Body of pancreas (tissue), 4 donors: ENCODE data around the gene SLC41A3. TPM values are rescaled to one million over a fixed set of nuclear protein-coding genes. Genes with fewer than 3 reads are reported as not detected.
"Not testable (repeated sequence)": the region's sequence is repeated elsewhere in the genome, so short reads cannot be mapped to it uniquely, and the experiment has no call there.

Source experiments
- ATAC-seq: fragments of 150-250 bp; one replicate; pipeline ENCODE4 v1.9.1; 2016
- DNase-seq, 4 donors: peaks; one replicate each; pipeline ENCODE4 v3.0.0-alpha.2; 2019
- H3K27ac ChIP-seq, 4 donors: fragments of 200-600 bp; sonication (generic); 1 replicate in 3 of 4; 2 replicates in 1 of 4; pipeline versions ENCODE4 v1.5.1 to v1.6.1; 2016 to 2019; ENCODE audit warnings: mild to moderate bottlenecking in 1 of 4, mixed read lengths in 1 of 4, moderate library complexity in 1 of 4
- H3K27me3 ChIP-seq, 2 donors: fragments of 200-600 bp; sonication (generic); one replicate each; pipeline ENCODE4 v1.6.0; 2016; ENCODE audit warnings: mild to moderate bottlenecking in 1 of 2
- H3K36me3 ChIP-seq, 2 donors: fragments of 200-600 bp; sonication (generic); replicated peaks in 1 of 2; 2 replicates each; pipeline ENCODE4 v1.5.1; 2016; ENCODE audit warnings: low read depth in 2 of 2; ENCODE audit not compliant: insufficient read depth in 1 of 2
- H3K4me1 ChIP-seq: fragments of 200-600 bp; sonication (generic); one replicate; pipeline ENCODE4 v1.6.0; 2016
- H3K4me3 ChIP-seq, 2 donors: fragments of 200-600 bp; sonication (generic); 1 replicate in 1 of 2; 2 replicates in 1 of 2; pipeline ENCODE4 v1.5.1; 2016 to 2019
- H3K9me3 ChIP-seq, 3 donors: fragments of 200-600 bp; sonication (generic); 1 replicate in 2 of 3; 2 replicates in 1 of 3; pipeline ENCODE4 v1.5.1; 2016
- POLR2A ChIP-seq, 3 donors: fragments of 450-650 bp; IDR thresholded peaks; one replicate each; pipeline ENCODE4 v1.6.1; 2016; ENCODE audit warnings: antibody characterized with exemption in 3 of 3, mild to moderate bottlenecking in 2 of 3
- WGBS, 2 donors: methylation state at CpG; one replicate each; pipeline ENCODE4 v1.1.5; 2017; 5-methylcytosine and 5-hydroxymethylcytosine counted together
- intact Hi-C: fragments of 100-400 bp; cut with DNase I; formaldehyde crosslinking; loops from one replicate; pipeline ENCODE4 v1.15.1; 2023
- total RNA-seq, 2 donors: library from RNA; depleted of rRNA; stranded (reverse); fragments of >200 nt; gene quantifications; one replicate each; pipeline ENCODE4 v1.1.0, GENCODE V29; 2016
- TF ChIP-seq, protein P1 (sequence below), 7 experiments: fragments of 450-650 bp in 4 of 7; fragments of 200-600 bp in 3 of 7; sonication (generic) in 3 of 7; IDR thresholded peaks; one replicate each; pipeline ENCODE4 v1.5.1; 2016 to 2019; ENCODE audit warnings: antibody characterized with exemption in 7 of 7

Gene SLC41A3
- total RNA-seq, 2 donors from 2014 or later = 27.4 to 41.0 TPM

DNA sequence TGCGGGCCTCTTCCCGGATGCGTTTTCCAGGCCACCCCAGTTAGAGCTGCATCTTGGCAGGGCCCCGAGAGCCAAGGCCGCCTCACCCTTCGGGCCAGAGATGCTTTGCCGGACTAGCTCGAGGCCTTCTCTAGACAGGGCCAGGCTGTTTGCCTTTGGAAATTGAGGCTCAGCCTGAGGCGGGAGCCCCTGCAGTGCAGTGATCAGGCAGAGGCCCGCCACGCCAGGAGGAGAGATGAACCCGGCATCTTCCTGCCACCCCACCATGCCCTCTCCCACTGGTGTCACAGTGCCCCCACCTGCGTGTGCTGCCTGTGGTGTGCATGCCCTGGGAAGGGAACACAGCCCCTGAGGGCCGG is 123.9 kb downstream of the SLC41A3 start:
- 89 to 94% methylated on average over 3 to 14 of the region's 14 CpGs for WGBS, 2 donors
- no peaks in the 10 kb centered on the region for H3K27me3 ChIP-seq
- DNase-seq = no peak

DNA sequence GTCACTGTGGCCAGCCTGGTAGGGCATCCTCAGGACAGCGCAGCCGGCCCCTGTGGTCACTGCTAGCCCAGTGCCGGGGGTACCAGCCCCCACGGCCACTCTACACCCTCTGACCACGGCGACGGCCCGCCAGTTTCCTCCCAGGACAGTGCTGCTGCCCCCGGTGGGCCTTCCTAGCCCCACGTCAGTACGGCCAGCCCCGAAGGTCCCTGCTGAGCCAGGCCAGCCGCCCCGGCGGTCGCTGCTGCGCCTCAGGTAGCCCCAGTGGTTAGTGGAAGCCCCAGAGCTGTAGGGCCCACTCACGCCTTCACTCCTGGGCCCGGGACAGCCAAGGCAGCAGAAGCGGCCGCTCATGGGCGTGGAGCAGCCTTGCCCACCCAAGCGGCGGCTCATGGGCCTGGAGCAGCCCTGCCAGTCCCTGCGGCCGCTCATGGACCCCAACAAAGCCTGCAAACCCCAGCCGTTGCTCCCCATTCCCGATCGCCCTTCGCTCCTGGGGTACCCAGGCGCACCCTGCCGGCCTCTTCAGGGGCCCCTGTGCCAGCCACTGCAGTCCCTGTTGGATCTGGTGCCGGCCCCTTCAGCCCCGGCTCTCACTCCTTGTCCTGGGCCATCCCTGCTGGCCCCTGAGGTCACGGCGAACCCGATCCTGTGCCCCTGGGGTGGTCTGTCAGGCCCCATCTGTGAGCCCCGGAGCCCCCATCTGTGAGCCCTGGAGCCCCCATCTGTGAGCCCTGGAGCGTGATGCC is 124.4 kb downstream of the SLC41A3 start:
- Histone ChIP-seq H3K27me3 (no peaks in the 10 kb centered on the region), H3K4me1 (no peaks in the 10 kb centered on the region), H3K4me3 (no peak overlapping the region), H3K27ac (no peak overlapping the region), H3K36me3 (no peaks in the 10 kb centered on the region), H3K9me3 (no peaks in the 10 kb centered on the region)
- intact Hi-C loops = no loop called here
- TF ChIP-seq, protein P1, sequence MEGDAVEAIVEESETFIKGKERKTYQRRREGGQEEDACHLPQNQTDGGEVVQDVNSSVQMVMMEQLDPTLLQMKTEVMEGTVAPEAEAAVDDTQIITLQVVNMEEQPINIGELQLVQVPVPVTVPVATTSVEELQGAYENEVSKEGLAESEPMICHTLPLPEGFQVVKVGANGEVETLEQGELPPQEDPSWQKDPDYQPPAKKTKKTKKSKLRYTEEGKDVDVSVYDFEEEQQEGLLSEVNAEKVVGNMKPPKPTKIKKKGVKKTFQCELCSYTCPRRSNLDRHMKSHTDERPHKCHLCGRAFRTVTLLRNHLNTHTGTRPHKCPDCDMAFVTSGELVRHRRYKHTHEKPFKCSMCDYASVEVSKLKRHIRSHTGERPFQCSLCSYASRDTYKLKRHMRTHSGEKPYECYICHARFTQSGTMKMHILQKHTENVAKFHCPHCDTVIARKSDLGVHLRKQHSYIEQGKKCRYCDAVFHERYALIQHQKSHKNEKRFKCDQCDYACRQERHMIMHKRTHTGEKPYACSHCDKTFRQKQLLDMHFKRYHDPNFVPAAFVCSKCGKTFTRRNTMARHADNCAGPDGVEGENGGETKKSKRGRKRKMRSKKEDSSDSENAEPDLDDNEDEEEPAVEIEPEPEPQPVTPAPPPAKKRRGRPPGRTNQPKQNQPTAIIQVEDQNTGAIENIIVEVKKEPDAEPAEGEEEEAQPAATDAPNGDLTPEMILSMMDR (IDR thresholded peaks at IDR 0.05) = no peak
- TF ChIP-seq POLR2A (IDR thresholded peaks at IDR 0.05) = no peak
- 91% methylated on average over 19 to 37 of the region's 39 CpGs for WGBS, 2 donors
- DNase-seq = no peak
- ATAC-seq = no peak

More for the DNA sequence above, 123.9 kb downstream of the SLC41A3 start:
- Histone ChIP-seq H3K4me1 (no peaks in the 10 kb centered on the region), H3K27ac (no peak overlapping the region), H3K36me3 (no peaks in the 10 kb centered on the region), H3K4me3 (no peak overlapping the region), H3K9me3 (no peaks in the 10 kb centered on the region)
- no peak for ATAC-seq
- TF ChIP-seq, protein P1 (IDR thresholded peaks at IDR 0.05) = no peak
- no peak for TF ChIP-seq POLR2A (IDR thresholded peaks at IDR 0.05)
- intact Hi-C loops = no loop called here

- WGBS, 2 donors = 81 to 82% methylated on average over 6 to 35 of the region's 46 CpGs
- no peaks in the 10 kb centered on the region for H3K4me1 ChIP-seq
- no peak overlapping the region for H3K27ac ChIP-seq
- H3K9me3 ChIP-seq = no peaks in the 10 kb centered on the region
- ATAC-seq (no peak), DNase-seq (no peak)
- no peak overlapping the region for H3K4me3 ChIP-seq
- intact Hi-C loops = no loop called here
- no peaks in the 10 kb centered on the region for H3K36me3 ChIP-seq
- TF ChIP-seq, protein P1 (IDR thresholded peaks at IDR 0.05) = no peak
- TF ChIP-seq POLR2A (IDR thresholded peaks at IDR 0.05) = no peak
- H3K27me3 ChIP-seq = no peaks in the 10 kb centered on the region
Observed at GRCh38 chr3:125958511-125959316, 125.2 kb downstream of the SLC41A3 start.

DNA sequence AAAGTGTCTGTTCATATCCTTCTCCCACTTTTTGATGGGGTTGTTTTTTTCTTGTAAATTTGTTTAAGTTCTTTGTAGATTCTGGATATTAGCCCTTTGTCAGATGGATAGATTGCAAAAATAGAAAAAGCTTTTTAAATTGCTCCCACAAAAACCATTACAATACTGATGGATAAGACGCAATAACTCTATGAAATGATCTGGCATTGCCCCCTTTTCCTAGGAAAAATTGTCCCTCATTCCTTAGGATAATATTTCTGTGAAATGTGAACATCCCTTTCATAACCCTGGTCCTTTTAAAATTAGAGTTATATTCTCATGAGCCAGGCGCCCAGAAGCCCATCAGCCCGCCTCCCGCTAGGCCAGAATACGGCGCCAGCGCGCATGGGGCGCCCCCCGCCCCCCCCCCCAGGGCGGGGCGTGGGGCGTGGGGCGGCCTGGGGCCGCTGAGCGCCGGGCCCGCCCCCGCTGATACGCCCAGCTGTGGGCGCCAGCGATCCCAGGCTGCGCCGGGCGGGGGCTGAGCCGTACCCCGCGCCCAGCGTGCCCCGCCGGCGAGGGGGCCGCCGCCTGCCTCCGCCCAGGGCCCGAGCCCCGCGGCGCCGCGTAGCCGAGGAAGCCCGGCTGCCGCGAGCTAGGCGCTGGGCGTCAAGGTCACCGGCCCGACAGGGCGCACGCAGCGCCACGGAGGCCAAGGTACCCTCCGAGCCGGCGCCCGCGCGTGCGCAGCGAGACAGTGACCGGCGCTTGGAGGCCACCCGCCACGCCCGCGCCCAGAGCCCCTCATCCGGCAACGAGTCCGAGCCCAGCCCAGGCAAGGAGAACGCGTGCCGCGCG is 126.0 kb downstream of the SLC41A3 start:
- Histone ChIP-seq H3K4me1 (no peaks in the 10 kb centered on the region), H3K27me3 (no peaks in the 10 kb centered on the region), H3K36me3 (no peaks in the 10 kb centered on the region), H3K9me3 (no peaks in the 10 kb centered on the region), H3K4me3 (no peak overlapping the region), H3K27ac (no peak overlapping the region)
- no peak for DNase-seq
- ATAC-seq = no peak
- 5 to 25% methylated on average over 5 to 54 of the region's 75 CpGs for WGBS, 2 donors
- intact Hi-C loops = no loop called here
- TF ChIP-seq, protein P1 (IDR thresholded peaks at IDR 0.05) = no peak
- no peak for TF ChIP-seq POLR2A (IDR thresholded peaks at IDR 0.05)

GRCh38 chr3:125957020-125957419 is 126.9 kb downstream of the SLC41A3 start:
- H3K27me3 ChIP-seq, DNase-seq, intact Hi-C loops, H3K4me3 ChIP-seq, H3K4me1 ChIP-seq, H3K36me3 ChIP-seq, ATAC-seq, H3K27ac ChIP-seq, H3K9me3 ChIP-seq: not testable (repeated sequence)
- 70 to 82% methylated on average over 4 of the region's 4 CpGs for WGBS, 2 donors
